ENCODE measurements around the gene DNAL4.

DNAL4 gene

GRCh38 chr22:38741576-38741975 lies 52.4 kb downstream of the DNAL4 start:
- H3K9ac ChIP-seq (ENCODE audit: low read length) = no peak overlapping the region
- peaks cover 6% of the 10 kb centered on the region for H3K36me3 ChIP-seq (ENCODE audit: control insufficient read depth, low read depth, low read length)
- H3K9me3 ChIP-seq (ENCODE audit: control insufficient read depth, low read depth, low read length) = no peaks in the 10 kb centered on the region
- no peak overlapping the region for H3K4me3 ChIP-seq (ENCODE audit: low read length)
- no peaks in the 10 kb centered on the region for H3K27me3 ChIP-seq (ENCODE audit: control insufficient read depth, insufficient read depth, low read length)
- H3K27ac ChIP-seq (ENCODE audit: low read length) = no peak overlapping the region
- H3K4me1 ChIP-seq (ENCODE audit: control insufficient read depth, low read depth, low read length) = no peaks in the 10 kb centered on the region

GRCh38 chr22:38741166-38741565 lies 52.8 kb downstream of the DNAL4 start:
- H3K4me1 ChIP-seq (ENCODE audit: control insufficient read depth, low read depth, low read length) = no peaks in the 10 kb centered on the region
- no peaks in the 10 kb centered on the region for H3K27me3 ChIP-seq (ENCODE audit: control insufficient read depth, insufficient read depth, low read length)
- no peak overlapping the region for H3K9ac ChIP-seq (ENCODE audit: low read length)
- H3K27ac ChIP-seq (ENCODE audit: low read length) = no peak overlapping the region
- H3K36me3 ChIP-seq (ENCODE audit: control insufficient read depth, low read depth, low read length) = peaks cover 6% of the 10 kb centered on the region
- H3K4me3 ChIP-seq (ENCODE audit: low read length) = no peak overlapping the region
- H3K9me3 ChIP-seq (ENCODE audit: control insufficient read depth, low read depth, low read length) = no peaks in the 10 kb centered on the region

- no peaks in the 10 kb centered on the region for H3K9me3 ChIP-seq (ENCODE audit: control insufficient read depth, low read depth, low read length)
- peaks cover 6% of the 10 kb centered on the region for H3K36me3 ChIP-seq (ENCODE audit: control insufficient read depth, low read depth, low read length)
- no peak overlapping the region for H3K4me3 ChIP-seq (ENCODE audit: low read length)
- H3K4me1 ChIP-seq (ENCODE audit: control insufficient read depth, low read depth, low read length) = no peaks in the 10 kb centered on the region
- H3K27me3 ChIP-seq (ENCODE audit: control insufficient read depth, insufficient read depth, low read length) = no peaks in the 10 kb centered on the region
- H3K9ac ChIP-seq (ENCODE audit: low read length) = no peak overlapping the region
- H3K27ac ChIP-seq (ENCODE audit: low read length) = no peak overlapping the region
Measured at GRCh38 chr22:38740754-38741153, 53.2 kb downstream of the DNAL4 start.

- Histone ChIP-seq H3K36me3 (ENCODE audit: control insufficient read depth, low read depth, low read length) (peaks cover 9% of the 10 kb centered on the region), H3K27ac (ENCODE audit: low read length) (no peak overlapping the region), H3K9ac (ENCODE audit: low read length) (no peak overlapping the region), H3K4me3 (ENCODE audit: low read length) (no peak overlapping the region), H3K9me3 (ENCODE audit: control insufficient read depth, low read depth, low read length) (no peaks in the 10 kb centered on the region), H3K4me1 (ENCODE audit: control insufficient read depth, low read depth, low read length) (no peaks in the 10 kb centered on the region), H3K27me3 (ENCODE audit: control insufficient read depth, insufficient read depth, low read length) (no peaks in the 10 kb centered on the region)
Measured at GRCh38 chr22:38740116-38740723, 53.7 kb downstream of the DNAL4 start.

GRCh38 chr22:38739300-38740055 lies 54.5 kb downstream of the DNAL4 start:
- Histone ChIP-seq H3K36me3 (ENCODE audit: control insufficient read depth, low read depth, low read length) (peaks cover 9% of the 10 kb centered on the region), H3K27ac (ENCODE audit: low read length) (no peak overlapping the region), H3K9me3 (ENCODE audit: control insufficient read depth, low read depth, low read length) (no peaks in the 10 kb centered on the region)

GRCh38 chr22:38738475-38739070 lies 55.4 kb downstream of the DNAL4 start:
- no peak overlapping the region for H3K4me3 ChIP-seq (ENCODE audit: low read length)
- peaks cover 14% of the 10 kb centered on the region for H3K36me3 ChIP-seq (ENCODE audit: control insufficient read depth, low read depth, low read length)
- no peaks in the 10 kb centered on the region for H3K27me3 ChIP-seq (ENCODE audit: control insufficient read depth, insufficient read depth, low read length)
- H3K4me1 ChIP-seq (ENCODE audit: control insufficient read depth, low read depth, low read length) = no peaks in the 10 kb centered on the region
- H3K9ac ChIP-seq (ENCODE audit: low read length) = no peak overlapping the region
- H3K9me3 ChIP-seq (ENCODE audit: control insufficient read depth, low read depth, low read length) = no peaks in the 10 kb centered on the region
- no peak overlapping the region for H3K27ac ChIP-seq (ENCODE audit: low read length)

More at GRCh38 chr22:38739300-38740055, 54.5 kb downstream of the DNAL4 start:
- H3K27me3 ChIP-seq (ENCODE audit: control insufficient read depth, insufficient read depth, low read length) = no peaks in the 10 kb centered on the region
- H3K4me1 ChIP-seq (ENCODE audit: control insufficient read depth, low read depth, low read length) = no peaks in the 10 kb centered on the region
- no peak overlapping the region for H3K9ac ChIP-seq (ENCODE audit: low read length)
- H3K4me3 ChIP-seq (ENCODE audit: low read length) = no peak overlapping the region

- Histone ChIP-seq H3K4me3 (ENCODE audit: low read length) (no peak overlapping the region), H3K27me3 (ENCODE audit: control insufficient read depth, insufficient read depth, low read length) (no peaks in the 10 kb centered on the region), H3K9me3 (ENCODE audit: control insufficient read depth, low read depth, low read length) (no peaks in the 10 kb centered on the region), H3K4me1 (ENCODE audit: control insufficient read depth, low read depth, low read length) (no peaks in the 10 kb centered on the region), H3K9ac (ENCODE audit: low read length) (no peak overlapping the region), H3K36me3 (ENCODE audit: control insufficient read depth, low read depth, low read length) (peaks cover 14% of the 10 kb centered on the region), H3K27ac (ENCODE audit: low read length) (no peak overlapping the region)
Measured at GRCh38 chr22:38737302-38738060, 56.5 kb downstream of the DNAL4 start.

- Histone ChIP-seq H3K9ac (ENCODE audit: low read length) (no peak overlapping the region), H3K4me3 (ENCODE audit: low read length) (no peak overlapping the region), H3K4me1 (ENCODE audit: control insufficient read depth, low read depth, low read length) (no peaks in the 10 kb centered on the region), H3K27me3 (ENCODE audit: control insufficient read depth, insufficient read depth, low read length) (no peaks in the 10 kb centered on the region), H3K9me3 (ENCODE audit: control insufficient read depth, low read depth, low read length) (no peaks in the 10 kb centered on the region), H3K27ac (ENCODE audit: low read length) (no peak overlapping the region), H3K36me3 (ENCODE audit: control insufficient read depth, low read depth, low read length) (peaks cover 17% of the 10 kb centered on the region)
Measured at GRCh38 chr22:38736257-38736570, 57.7 kb downstream of the DNAL4 start.

GRCh38 chr22:38735465-38736256 lies 58.3 kb downstream of the DNAL4 start:
- no peak overlapping the region for H3K27ac ChIP-seq (ENCODE audit: low read length)

GRCh38 chr22:38735126-38735464 lies 58.8 kb downstream of the DNAL4 start:
- peaks cover 27% of the 10 kb centered on the region for H3K36me3 ChIP-seq (ENCODE audit: control insufficient read depth, low read depth, low read length)

More at GRCh38 chr22:38735465-38736256, 58.3 kb downstream of the DNAL4 start:
- no peak overlapping the region for H3K9ac ChIP-seq (ENCODE audit: low read length)
- no peaks in the 10 kb centered on the region for H3K9me3 ChIP-seq (ENCODE audit: control insufficient read depth, low read depth, low read length)
- H3K4me3 ChIP-seq (ENCODE audit: low read length) = no peak overlapping the region
- H3K36me3 ChIP-seq (ENCODE audit: control insufficient read depth, low read depth, low read length) = peaks cover 21% of the 10 kb centered on the region
- H3K4me1 ChIP-seq (ENCODE audit: control insufficient read depth, low read depth, low read length) = no peaks in the 10 kb centered on the region
- no peaks in the 10 kb centered on the region for H3K27me3 ChIP-seq (ENCODE audit: control insufficient read depth, insufficient read depth, low read length)

More at GRCh38 chr22:38735126-38735464, 58.8 kb downstream of the DNAL4 start:
- Histone ChIP-seq H3K27ac (ENCODE audit: low read length) (no peak overlapping the region), H3K4me1 (ENCODE audit: control insufficient read depth, low read depth, low read length) (no peaks in the 10 kb centered on the region), H3K4me3 (ENCODE audit: low read length) (no peak overlapping the region), H3K9me3 (ENCODE audit: control insufficient read depth, low read depth, low read length) (no peaks in the 10 kb centered on the region), H3K27me3 (ENCODE audit: control insufficient read depth, insufficient read depth, low read length) (no peaks in the 10 kb centered on the region), H3K9ac (ENCODE audit: low read length) (no peak overlapping the region)

Data from iPS-18a (cell line).